ENCODE data around the gene GGT7.
"Not testable (repeated sequence)": the region's sequence is repeated elsewhere in the genome, so short reads cannot be mapped to it uniquely, and the experiment has no call there.

GGT7 gene

DNA sequence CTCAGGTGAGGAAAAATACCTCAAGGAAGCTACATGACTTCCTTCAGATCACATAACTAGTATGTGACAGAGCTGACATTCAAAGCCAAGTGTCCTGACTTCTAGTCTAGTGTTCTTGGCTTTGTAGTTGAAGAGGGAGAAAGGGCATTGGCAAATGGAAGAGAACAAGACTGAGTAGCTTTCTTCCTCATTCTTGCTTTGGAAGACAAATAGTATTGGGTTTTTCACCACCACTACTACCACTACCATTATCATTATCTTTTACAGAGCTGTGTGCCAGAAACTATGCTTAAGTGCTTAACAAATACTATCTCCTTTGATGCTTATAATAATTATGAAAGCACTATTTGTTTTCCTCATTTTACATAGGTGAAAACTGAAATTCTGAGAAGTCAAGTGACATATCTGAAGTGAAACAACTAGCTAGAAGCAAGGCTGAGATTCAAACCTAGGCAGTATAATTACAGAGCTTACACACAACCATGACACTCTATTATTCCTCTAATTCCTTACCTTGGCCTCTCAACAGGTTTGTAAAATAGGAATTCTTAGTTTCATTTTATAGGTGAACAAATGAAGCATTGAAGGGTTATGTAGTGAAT is 10.5 kb upstream of the GGT7 start:
- DNase-seq: no peak

DNA sequence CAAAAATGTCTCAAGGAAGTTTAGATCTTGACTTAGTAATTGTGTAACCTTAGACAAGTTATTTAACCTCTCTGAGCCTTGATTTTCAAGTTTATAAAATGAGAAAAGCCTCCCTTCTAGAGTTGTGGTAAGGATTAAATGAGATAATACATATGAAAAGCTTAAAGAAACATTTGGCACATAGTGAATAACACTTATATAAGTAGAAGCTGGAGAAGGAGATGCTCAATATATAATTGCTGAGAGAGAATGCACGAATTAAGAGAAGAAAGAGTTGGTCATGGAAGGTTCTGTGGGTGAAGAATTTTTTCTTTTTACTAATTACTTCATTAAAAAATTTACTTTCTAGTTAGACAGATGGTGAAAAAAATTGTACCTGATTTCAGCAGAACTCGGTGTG is 9.0 kb upstream of the GGT7 start:
- no peak for DNase-seq

DNA sequence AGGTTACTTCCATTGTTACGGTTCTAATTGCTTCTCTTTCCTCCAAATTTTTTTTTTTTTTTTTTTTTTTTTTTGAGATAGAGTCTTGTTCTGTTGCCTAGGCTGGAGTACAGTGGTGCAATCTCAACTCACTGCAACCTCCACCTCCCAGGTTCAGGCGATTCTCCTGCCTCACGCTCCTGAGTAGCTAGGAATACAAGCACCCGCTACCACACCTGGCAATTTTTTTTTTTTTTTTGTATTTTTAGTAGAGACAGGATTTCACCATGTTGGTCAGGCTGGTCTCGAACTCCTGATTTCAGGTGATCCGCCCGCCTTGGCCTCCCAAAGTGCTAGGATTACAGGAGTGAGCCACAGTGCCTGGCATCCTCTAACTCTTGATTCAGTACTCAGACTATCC is 8.3 kb upstream of the GGT7 start:
- not testable (repeated sequence) for DNase-seq

DNA sequence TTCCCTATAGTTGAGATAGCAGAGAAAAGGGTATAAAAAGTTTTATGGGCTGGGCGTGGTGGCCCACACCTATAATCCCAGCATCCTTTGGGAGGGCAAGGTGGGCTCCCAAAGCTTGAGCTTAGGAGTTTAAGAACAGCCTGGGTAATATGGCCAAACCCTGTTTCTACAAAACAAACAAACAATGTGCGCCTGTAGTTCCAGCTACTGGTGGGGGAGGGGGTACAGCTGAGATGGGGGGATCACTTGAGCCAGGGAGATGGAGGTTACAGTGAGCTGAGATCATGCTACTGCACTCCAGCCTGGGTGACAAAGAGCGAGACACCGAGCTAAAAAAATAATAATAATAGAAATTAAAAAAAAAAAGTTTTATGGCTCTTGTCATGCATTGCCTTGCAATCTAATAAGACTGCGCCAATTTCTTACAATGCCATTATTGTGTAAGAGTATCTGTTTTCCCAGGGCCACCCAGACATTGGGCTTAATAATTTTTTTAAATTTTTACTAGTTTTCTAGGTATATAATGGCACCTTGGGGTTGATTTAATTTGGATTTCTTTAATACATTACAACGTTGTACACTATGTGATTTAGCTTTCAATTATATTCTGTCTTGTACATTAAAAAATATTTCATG is 7.7 kb upstream of the GGT7 start:
- DNase-seq: no peak

DNA sequence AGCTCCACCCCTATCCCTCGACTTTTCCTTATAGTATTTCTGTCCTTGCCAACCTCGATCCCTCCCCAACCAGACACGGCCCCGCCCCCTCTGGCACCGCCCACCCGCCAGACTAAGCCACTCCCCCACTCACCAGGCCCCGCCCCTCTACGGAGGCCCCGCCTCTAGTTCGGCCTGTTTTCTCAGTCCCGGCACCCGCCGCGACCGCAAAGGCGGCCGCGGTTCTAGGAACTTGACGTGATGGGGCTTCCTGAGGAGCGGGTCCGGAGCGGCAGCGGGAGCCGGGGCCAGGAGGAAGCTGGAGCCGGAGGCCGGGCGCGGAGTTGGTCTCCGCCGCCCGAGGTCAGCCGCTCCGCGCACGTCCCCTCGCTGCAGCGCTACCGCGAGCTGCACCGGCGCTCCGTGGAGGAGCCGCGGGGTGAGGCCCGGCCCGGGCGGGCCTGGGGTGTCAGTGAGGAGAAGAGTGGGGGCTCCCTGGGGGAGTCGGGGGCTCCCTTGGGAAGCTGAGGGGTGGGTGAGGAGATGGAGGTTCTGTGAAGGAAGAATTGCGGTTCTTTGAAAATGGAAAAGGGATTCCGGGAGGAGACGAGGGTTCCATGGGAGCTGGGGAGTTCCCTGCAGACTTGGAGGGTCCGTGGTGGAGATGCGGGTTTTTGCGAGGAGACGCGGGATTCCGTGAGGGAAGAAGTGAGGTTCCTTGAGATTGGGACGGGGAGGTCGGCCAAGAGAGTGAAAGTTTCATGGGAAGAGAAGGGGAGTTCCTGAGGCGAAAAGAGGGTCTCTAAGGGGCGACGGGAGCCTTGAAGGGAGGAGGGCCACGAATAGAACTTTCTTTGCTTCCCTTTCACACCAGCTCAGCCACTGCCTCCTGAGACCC is 4.0 kb upstream of the GGT7 start, which contains the start of gene ACSS2:
Gene ACSS2, plus strand, starts transcription at position 207 of the 877 bp plus-strand sequence. Its CDS starts 34 bp downstream, at position 241.
- peak in 1 of 2 donors; percentile 98 for DNase-seq

DNA sequence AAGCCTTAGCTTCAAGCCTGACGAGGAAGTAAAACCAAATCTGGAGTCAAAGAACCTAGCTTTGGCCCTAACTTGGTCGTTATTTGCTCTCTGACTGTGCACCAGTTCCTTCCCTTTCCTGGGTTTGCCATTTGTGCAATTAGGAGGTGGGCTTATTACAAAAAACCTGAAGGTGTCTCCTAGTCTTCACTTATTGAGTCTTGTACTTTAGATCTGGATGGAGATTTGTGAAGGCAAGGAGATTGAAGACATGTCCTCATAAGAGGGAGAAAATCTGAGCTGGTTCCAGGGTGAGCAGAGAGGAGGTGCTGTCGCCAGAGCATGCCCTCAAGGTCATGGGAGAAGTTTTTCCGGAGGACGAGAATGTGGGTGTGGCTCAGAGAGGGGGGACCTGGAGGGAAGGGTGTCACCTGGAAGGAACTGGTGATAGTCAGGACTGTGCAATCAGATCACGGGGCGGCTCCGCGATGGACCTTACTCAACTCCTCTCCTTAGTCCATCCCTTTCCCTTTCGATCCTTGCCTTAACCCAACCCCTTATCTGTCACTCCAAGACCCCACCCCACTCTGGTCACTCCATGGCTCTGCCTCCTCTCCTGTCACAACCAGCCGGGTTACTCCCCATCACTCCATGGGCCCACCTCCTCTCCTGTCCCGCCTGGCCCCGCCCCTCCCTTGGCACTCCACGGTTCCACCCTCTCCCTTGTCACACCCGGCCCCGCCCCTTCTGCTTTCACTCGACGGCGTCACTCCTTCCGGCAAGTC is 3.2 kb upstream of the GGT7 start:
- peak in 1 of 2 donors; percentile 93 for DNase-seq

DNA sequence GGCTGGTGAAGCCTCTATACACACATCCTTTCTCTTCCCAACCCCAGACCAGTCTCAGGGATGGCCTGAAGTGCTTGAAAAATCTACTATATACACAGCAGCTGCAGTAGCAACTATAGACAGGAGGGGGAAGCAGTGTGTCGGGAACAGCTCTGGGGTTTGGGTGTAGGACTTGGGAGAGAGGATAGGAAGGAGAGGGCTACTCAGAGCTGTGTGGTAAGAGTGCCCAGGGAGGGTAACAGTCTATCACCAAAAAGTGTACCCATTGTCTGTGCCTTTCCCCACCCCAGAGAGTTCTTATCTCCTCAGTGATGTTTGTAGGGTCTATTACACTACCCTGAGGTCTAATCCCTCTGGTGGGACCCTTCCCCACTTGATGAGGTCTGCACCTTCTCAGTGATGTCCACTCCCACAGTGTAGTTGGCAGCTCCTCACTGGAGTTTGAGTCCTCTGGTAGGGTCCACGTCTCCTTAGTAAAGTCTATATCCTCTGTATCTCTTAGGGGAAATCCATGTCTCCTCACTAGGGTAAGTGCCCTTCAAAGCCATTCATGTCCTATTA is 1.5 kb upstream of the GGT7 start:
- peak; percentile 26 to 56 for DNase-seq

DNA sequence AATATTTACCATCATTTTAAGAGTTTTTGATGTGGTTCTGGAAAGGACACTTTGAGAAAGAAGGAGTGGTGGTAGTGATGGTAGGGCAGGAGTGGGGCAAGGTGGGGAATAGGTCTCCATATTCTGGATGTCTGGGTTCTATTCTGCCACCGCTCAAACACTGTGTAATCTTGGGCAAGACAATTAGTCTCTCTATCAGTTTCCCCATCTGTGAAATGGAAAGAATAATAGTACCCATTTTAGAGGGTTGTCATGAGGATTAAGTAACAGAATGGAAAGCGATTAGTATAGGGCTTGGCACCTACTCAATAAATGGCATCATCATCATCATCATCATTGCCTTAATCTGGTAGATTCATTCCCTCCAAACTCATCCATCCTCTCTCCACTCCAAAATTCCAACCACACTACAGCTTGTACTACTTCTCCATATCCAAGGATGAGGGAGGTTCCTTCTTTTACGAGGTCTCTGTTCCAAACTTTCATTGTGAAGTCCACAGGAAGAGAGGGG is 982 bp upstream of the GGT7 start:
- no peak for DNase-seq

DNA sequence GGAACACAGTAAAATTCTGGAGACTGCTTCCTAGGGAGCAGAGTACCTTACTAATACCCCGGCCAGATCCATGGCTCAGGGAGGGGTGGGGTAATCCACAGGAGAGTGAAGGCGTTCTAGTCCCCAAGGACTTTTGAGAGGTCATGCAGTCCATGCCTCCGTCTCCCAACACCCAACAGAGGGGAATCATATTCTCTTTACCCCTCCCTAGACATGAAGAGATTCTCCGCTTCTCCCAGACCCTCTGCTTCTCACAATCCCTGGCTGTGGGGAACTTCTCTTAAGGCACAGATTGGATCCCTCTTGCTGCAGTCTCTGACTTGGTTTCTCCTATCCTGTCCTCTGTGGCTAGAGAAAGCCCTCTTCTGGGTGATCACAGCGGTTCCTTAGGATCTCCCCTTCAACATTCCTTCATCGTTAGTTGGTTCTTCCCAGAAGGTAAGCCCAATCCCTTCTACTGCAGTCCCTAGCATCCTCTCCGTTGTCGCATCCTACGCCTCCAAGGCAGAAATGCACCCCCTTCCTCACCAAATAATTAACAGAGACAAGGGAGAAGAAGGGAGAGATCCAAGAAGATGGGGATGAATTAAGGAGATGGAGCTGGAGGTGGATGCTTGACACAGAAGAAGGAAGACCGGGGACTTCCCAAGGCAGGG is 562 bp downstream of the GGT7 start:
- no peak for DNase-seq

DNA sequence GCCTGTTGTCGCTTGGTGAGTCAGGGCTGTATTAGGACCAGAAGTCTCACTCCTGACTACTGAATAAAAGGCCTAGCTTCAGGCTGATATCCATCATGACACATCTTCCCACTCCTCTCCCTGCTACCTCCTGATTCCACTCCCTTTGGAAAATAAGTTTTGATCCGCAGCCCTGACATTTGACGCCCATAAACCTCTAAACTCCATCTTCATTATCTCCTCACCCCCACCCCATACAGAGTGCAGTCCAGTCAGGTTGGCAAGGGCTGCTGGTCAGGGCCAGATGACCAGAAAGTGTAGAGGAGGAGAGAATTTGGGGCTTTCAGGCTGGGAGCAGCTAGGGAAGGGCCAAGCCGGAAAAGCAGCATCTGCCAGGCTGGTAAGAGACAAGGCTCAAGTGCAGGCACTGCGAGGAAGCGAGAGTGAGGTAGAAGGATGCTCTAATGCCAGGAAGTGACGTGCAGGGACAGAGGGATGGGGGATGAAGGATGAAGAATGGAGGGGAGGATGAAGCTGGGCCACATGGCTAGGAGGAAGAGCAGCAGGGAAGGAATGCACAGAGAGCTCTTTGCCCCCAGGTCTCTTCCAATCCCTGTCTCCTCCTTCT is 1.2 kb downstream of the GGT7 start:
- no peak for DNase-seq

DNA sequence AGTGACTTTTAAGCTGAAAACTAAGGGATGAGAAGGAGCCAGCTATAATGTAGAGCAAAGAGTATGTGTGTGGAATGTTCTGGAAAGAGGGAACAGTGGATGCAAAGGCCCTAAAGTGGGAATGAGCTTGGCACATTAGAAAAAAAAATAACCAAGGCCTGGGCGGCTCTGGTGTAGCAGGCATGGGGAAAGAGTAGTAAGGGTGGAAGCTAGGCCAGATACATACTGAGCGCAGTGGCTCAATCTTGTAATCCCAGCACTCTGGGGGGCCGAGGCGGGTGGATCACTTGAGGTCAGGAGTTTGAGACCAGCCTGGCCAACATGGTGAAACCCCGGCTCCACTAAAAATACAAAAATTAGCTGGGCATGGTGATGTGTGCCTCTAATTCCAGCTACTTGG is 8.4 kb downstream of the GGT7 start:
- DNase-seq: no peak

DNA sequence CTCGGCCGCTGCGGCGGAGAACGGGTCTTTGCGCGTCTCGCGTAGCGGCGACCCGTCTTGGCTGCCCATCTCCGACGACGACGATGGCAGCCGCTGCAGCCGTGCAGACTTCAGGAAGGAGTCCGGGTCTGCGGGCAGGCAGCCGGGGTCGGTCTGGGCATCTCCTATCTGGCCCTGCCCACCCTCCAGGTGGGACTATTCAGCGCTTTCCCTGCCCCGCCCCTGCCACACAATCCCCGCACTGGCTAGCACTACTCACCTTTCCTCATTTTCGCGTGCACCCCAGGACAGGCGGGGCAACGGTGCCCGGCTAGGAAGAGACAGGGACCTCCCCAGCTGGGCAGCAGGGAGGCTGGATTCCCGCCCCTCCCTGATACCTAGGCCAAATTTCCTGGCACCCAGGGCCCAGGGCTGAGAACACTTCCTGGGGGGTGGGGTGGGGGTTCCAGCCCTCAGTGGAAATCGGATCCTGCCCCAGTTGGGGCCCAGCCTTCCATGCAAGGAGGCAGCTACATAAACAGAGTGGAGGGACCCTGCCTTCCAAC is 9.2 kb downstream of the GGT7 start:
- DNase-seq: no peak

DNA sequence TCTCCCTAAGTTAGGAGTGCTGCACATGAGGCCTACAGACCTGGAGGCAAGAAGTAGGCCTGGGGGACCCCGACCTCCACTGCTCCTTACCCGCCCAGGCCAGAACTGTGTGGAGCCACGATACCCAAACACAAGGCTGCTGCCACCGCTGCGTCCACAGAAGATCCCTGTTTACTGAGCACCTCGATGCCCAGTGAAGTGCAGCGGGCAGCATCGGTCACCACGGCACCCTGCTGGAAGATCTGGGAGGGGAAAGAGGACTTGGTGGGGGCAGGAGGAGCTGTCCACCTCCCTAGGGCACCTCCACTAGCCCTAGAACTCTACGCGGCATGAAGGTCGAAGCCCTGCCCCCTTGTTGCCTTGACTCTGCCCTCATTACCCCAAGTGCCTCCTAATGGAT is 9.9 kb downstream of the GGT7 start:
- DNase-seq: no peak

DNA sequence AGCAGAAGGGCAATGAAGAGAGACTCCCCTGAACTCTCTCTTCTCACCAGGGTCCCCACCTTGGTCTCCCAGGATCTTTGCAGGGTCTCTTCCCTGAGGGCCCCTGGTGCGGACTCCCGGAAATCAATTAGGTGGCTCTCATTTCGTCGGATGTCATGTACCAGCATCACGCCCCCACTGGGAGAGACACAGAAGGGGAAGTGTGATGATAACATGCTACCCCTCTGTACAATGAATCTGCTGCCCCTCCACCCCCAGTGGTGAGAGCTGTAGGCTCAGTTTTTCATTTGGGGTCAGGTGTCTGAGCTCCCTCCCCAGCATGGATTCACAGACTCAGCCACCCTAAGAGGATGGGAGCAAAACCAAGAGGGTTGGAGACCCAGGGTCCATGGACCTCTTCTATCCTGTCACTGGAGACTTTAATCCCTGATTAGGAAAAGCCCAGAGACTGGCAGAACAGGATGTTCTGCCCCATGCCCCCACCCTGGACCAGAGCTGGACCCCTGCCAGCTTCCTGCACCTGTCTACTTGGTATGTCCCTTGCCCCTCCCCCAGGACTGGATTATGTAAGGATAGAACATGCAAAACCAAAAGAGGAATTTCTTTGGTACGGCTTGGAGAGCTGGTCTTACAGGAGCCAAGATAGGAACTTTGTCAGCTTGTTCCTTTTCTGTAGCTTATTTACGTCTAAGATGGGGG is 11.1 kb downstream of the GGT7 start:
- DNase-seq: no peak

DNA sequence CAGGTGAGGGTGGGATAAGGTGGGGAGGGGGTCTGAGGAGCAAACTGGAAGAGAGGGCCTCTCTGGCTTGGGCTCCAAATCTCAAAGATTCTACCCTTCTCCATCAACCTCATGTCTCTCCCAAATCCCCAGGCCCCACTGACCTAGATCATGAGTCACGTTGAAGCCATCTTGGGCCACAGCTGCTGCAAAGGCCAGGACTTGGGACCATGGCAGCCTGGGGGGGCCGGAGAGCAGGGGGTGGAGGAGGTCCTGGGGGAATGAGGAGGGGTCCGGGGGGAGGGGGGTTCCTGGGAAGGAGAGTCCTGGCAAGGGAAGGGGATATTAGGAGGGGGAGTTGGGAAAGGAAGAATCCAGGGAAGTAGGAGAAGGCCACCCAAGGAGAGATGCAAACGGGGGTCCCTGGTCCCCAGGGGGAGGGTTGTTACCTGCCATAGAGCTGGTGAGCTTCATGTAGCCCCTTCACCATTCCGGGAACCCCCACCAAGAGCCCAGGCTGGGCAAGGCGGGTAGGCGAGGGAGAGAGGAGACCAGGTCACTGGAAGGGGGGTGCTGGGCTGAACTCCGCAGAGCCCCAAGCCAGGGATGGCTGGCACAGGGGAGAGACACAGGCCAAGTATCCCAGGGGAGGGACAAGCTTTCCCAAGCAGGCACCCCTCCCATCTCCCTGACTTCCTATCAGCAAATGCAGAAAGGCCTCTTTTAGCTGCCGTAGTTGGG is 12.7 kb downstream of the GGT7 start:
- no peak for DNase-seq

DNA sequence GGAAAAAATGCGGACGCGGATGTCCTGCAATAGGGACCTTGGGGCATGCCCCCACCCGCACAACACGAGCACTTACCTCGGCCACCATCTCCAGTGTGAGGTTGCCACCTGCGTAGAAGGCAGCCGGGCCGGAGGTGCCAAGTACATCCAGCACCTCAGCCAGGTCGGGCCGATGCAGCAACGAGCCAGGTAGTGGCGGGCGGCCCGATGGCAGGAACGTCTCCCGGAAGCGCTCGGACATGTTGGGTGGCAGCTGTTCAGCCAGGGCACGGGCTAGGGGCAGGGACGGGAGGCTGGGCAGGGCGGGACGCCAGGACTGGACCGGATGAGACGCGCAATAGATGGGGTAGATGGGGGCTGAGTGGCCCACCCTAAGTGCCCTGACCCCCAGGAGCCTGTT is 13.3 kb downstream of the GGT7 start:
- DNase-seq: no peak

DNA sequence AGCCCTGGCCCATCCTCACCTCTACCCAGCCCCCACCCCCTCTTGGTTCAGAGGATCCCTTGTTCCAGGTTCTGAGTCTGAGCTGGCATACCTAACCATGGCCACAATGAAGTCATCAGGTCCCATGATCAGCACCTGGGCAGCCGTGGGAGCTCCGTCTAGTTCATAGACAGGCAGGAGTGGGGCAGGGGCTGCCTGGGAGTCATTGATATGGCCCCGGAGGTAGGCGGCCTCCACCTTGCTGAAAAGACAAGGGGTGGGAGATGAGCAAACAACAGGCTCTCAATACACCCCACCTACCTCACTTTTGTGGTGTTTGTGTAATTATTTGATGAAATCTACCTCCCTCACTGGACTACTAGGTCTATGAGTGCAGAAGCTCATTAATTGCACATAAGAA is 20.4 kb downstream of the GGT7 start:
- DNase-seq: no peak

DNA sequence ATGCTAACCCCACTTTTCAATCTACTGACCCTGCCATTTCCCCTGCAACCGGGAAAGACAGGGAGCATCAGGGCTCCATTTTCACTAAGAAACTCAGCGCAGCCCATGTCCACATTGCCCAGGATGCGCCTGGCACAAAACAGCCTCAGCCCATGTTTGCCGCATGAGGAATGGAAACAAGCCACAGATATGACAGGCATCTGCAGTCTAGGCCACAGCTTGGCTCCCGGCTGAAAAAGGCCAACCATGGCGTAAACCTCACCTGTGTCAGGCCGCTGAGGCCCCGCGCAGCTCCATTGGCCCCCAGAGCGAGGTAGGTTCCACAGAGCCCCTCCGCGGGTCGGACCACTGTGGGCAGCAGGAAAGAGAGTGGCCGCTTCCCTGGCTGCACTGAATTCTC is 21.7 kb downstream of the GGT7 start:
- DNase-seq: no peak

DNA sequence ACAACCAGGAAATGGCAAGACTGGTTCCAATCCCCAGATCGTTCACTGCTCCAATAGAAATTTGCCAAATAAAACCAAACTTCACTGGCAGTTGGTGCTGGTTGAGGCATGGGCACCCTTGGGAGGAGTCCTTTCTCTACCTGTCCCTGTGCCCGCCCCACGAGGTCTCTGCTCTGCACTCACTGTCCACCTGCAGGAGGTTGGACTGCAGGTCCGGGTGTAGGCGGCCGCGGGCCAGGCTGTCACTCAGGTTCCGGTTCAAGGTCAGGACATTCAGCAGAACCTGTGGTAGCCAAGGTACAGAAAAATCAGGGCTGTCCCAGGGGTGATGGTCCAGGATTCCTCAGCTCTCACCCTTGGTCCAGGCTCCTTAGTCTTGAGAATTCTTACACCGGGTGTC is 22.9 kb downstream of the GGT7 start:
- no peak for DNase-seq

DNA sequence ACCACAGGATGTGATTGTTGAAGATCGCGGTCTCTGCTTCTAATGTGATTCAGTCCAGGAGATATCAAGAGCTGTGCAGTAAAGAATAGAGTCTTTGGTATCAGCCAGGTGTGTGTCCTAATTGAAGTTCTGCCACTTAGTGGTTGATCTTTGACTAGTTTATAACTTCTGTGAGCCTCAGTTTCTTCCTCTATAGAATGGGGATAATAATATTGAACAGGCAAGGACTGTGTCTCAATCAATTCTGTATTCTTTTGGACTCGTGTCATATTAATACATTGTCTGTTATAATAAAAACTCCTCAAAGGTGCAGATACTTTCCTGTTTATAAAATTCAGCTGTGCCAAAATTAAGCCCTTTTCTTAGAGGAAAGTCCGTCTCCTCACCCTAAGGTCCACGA is 24.1 kb downstream of the GGT7 start:
- no peak for DNase-seq
